G401.6 (cell line): ENCODE measurements around the gene MSI2.
"Not testable (repeated sequence)": the region's sequence is repeated elsewhere in the genome, so short reads cannot be mapped to it uniquely, and the experiment has no call there.

Experiments
- FAIRE-seq: peaks from 2 replicates; lab custom pipeline; 2012; peaks lifted over from hg19 to GRCh38; lab: Jason Lieb, UNC

Gene MSI2

GRCh38 chr17:57484826-57485565, 228.7 kb downstream of the MSI2 start:
- FAIRE-seq, result no peak

DNA sequence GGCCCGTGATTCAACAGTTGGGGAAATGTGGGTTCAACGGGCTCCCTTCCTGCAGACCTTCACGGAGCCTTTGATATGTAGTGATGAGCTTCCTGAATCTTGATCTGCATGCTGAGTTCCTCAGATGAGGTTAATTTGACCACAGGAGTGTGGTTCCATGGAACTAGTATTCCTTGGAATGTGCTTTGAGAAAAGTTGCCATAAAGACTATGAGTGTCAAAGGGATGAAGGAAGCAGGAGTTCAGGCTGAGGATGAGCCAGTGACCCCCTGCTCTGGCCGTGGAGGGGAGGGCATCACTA, 229.2 kb downstream of the MSI2 start:
- no peak for FAIRE-seq

DNA sequence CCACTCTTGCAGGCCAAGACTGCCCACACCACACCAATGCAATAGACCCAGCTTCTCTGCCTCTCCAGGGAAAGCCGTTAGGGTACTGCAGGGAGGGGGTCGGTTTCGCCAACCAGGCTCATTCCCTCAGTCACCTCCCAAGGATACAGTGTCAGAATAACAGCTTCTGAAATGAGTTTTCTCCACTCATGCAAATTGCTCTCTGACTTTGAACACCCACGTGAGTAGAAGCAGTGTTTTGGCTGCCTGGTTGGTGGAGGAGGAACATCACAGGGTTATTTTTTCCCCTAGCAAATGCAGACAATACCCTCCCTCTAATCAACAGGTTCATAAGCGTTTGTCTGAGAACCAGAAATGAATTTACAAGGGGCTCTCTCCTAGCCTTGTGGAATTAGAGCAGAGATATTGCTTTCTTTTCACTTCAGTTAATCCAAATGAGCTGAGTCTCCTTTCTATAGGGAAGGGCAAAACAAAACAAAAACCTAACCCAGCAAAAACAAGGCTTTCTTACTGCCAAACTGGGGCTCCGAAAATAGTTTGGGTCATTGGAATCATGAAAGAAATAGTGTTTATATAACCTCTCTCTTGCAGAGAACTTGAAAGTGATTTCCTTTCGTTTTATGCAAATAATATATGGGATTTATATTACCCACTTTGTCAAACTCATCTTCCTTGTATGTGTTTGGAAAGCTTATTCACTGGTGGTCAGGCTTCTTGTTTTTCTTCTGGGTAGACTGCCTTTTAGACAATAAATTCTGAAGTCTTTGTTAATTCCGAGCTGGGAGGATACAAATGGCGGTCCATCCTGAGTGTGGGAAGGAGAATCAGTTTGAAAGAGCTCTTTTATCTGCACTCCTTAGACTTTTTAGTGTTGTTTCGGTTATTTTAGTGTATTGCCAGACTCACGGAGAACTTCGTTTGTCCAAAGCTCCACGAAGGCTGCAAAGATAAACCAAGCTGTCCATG, 229.9 kb downstream of the MSI2 start:
- FAIRE-seq, result no peak

GRCh38 chr17:57486882-57487301, 230.6 kb downstream of the MSI2 start:
- no peak for FAIRE-seq

DNA sequence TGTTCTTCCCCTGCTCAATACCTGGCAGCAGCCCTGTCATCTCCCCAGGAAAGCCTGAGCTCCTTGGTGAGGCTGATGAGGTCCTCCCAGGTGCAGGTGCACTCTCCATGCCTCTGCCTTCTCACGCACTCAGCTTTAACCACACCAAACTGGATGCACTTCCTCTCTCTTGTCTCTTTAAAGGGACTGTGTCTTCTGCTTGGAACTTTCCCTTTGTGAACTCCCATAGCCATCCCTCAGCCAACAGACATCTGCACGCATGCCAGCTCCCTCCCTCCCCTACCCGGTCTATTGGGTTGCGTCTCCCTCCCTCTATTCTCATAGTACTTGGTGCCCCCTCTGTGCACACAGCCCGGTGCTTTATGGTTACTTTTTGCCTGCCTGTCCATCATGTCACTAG, 231.2 kb downstream of the MSI2 start:
- FAIRE-seq, result no peak

- FAIRE-seq, result no peak
Measured at GRCh38 chr17:57488856-57489255, 232.5 kb downstream of the MSI2 start.

- no peak for FAIRE-seq
Measured at GRCh38 chr17:57489321-57489720, 233.0 kb downstream of the MSI2 start.

DNA sequence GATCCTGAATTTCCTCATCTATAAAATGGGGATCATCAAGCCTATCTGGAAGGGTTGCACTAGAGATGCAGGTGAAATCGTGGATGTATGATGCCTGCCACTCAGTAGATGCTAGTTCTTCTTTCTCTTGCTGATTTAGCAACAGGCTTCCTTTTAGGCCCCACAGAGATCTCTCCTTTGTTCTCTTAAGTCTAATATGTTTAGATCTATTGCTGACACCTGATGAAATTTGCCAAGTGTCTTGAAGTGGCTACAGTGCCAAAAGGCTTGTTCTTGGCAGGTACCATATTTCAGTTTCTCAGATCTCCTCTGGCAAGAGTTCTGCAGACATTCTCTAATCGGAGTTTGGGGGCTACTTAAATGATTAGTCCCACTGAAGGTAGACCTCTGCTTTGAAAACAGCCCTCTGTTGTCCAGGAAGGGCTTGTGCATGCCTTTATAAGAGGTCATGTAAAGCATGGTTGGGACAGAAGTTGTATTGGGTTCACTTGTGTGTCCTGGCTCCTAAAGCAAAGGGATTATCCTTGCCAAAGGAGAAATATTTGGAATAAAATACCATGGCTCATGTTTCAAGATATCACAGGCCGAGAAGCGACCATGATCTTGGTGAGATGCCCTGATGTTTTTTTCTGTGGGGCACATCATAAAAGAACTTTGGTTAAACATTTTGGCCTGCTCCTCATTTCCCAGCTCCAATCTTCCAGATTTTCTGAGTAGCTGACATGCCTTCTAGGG, 234.0 kb downstream of the MSI2 start:
- FAIRE-seq, result no peak

- FAIRE-seq, result no peak
Measured at GRCh38 chr17:57490890-57491289, 234.6 kb downstream of the MSI2 start.

DNA sequence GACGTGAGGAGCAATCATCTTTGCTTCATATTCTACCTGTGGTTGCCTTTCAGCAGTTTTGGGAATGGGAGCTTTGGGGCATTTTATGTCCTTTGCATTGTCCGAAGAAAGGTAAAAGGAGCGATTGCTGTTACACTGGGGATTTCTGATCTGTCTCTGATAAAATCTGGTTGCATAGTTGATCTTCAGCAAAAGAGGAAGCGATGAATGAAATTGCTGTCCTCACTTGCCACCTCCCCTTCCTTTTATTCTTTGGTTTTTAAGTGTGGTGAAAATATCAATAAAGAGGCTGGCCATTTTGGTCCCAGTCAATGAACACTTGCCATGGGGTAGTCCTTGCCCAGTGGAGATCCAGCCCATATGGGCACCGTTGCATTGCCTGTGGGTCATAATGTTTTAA, 236.8 kb downstream of the MSI2 start:
- no peak for FAIRE-seq

DNA sequence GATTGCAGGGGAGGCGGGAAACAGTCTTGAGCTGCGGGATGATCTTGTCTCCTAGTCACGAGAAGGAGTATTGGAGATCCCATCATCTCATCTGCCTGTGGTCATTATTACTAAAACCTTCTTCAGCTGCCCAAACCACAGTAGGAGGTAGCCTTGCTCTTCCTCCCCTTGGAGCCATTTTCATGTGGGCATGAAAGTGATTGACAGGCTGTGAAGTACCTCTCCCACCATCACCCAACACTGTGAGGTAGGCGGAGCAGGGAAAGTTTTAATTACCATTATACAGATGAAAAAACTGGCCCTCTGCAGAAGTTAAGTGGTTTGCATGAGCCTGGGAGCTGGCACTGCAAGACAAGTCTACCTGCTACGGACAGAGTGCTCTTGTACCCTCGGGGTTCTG, 237.3 kb downstream of the MSI2 start:
- no peak for FAIRE-seq

DNA sequence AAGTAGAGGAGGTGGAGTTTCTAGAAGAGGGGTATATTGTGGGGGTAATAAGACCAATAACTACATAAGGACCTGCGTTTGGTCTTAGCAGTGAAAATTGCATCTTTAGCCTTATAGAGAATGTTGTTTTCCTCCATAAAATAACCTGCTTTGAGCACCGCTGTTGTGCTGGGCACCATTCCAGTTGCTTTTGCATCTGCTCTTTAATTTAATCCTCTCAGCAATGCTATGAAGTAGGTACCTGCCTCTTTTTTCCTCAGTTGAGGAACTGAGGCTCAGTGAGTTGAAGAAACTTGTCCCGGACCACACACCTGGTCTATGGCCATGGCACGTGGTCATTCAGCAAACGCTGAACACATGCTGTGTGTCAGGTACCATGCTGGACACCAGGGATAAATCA, 238.1 kb downstream of the MSI2 start:
- no peak for FAIRE-seq

DNA sequence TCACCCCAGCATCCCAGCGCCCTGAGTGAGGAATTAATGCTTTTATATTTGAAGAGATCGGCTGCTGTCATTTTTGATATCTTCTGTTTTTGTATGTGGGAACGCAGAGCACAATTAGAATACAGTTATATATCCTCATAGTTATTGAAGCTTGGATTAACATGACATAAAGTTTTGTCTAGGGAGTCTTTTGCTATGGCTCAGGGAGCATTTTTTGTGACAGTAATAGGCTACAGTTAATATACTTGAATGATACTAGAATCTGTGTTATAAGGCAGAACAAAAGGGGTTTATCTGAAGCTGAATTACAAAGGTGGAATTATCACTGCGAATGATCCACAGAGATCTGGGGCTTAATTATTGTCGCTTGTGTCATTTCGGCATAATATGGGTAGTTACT, 239.4 kb downstream of the MSI2 start:
- FAIRE-seq, result no peak

DNA sequence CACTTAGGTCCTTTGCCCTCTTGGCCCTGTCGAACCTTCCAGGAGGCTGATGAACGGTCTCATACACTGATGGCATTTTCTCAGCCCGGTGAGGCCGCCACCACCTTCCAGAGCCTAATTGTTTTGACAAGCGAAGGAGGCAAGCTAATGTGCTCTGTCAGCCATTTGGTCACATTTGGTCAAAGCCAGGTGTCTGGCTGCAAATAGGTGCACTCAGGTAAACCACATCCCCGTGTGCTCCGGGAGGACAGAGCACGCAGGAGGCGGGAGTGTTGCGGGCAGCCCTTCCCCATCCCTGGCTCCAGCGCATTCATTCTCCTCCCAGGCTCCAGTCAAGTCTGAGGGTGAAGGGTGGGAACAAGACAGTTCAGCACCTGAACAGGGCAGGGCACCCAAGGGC, 240.1 kb downstream of the MSI2 start:
- no peak for FAIRE-seq

- FAIRE-seq, result no peak
Measured at GRCh38 chr17:57498443-57498842, 242.1 kb downstream of the MSI2 start.

DNA sequence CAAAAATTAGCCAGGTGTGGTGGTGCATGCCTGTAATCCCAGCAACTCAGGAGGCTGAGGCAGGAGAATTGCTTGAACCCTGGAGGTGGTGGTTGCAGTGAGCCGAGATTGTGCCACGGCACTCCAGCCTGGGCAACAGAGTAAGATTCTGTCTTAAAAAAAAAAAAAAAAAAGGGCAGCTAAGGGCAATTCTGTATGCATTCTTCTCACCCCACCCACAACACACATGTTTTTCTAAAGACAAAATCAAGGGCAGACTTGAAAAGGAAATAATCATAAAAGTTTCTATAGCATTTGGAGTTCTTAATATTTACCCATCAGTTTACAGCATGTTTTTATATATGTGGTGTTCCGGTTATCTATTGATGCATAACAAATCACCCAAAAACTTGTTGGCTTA, 242.9 kb downstream of the MSI2 start:
- not testable (repeated sequence) for FAIRE-seq

GRCh38 chr17:57499648-57500049, 243.3 kb downstream of the MSI2 start:
- no peak for FAIRE-seq

- no peak for FAIRE-seq
Measured at GRCh38 chr17:57501016-57501415, 244.7 kb downstream of the MSI2 start.

- FAIRE-seq, result no peak
Measured at GRCh38 chr17:57502022-57502421, 245.7 kb downstream of the MSI2 start.

DNA sequence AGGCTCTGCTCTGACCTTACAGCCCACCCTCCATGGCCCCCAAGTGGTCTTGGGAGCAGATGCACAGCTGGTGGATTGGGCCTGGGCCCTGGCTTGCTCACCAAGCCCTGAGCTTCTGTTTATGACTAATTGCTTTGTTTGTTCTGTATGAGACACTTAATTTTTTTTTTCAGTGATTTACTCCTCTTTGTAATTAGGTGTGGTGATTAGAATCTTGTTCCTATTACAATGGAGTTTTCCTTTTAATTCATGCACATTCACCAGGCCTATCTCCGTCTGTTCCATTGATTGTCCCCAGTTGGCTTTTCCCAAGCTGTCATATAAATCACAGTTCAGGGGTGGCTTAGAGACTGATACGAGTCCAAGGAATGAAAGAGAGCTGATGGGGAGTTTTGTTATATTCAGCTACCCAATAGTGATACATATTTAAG, 246.5 kb downstream of the MSI2 start:
- no peak for FAIRE-seq

DNA sequence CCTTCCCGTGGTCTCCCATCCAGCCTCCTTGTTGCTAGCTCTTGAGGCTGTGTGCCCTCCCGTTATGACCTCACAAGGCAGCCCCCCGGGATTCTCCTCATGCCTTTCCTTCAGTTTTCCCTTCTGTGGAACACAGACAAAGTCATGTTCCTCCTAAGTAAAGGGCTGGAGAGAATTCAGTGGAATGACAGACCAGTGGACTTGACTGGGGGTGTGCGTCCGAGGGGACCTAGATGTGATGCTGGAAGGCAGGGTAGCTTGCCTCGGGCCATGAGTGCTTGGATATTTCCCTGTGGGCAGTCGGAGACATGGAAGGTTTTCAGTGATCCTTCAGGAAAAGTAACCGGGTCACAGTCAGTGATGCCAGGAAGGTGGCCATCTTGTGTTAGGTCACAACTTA, 247.9 kb downstream of the MSI2 start:
- FAIRE-seq, result no peak

DNA sequence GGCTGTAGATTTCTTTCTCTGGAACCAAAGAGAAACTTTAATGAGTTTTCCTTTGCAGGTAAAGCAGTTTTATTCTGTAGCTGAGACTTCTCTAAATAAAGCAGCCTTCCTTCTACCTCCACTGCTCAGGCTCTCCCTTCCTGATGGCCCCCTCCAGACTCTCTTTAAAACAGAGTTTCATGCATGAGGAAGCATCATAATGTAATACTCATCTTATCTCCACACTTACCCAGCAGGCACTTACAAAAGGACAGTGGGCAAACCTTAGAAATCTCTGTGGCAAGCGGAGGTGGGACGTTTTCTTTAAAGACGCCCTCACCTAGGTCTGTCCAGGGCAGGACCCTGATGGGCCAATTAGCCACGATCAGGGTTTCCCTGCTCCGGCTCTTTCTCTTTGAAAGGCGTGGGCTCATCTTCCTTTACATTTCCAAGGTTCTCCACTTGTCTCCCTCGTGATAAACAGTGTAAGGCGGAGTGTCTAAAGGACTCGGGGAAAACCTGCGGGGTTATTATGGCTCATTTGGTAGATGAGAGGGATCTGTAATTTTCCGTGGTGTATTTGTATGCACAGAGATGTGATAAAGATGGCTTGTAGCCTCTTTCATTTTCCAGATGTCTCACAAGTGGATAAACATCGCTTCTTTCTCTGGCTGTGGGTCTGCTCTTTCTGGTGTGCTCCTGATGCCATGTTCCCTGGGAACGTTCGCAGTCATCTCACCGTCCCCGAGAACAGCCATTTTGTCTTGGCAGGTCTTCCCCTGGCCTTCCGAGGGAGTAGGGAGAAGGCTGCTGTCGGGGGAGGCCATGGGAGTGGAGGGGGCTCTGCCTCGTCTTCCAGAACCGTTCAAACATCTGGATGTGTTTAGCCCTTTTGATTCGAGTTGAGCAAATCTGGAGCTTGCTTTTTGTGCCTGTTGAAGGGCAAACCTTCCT, 249.8 kb downstream of the MSI2 start:
- no peak for FAIRE-seq
